H1 (cell line): ENCODE measurements around the gene AREG. TPM values are rescaled to one million over a fixed set of nuclear protein-coding genes. Genes with fewer than 3 reads are reported as not detected.

ENCODE experiments used
- CTCF ChIA-PET: fragments of 300-600 bp; sonication (Branson Sonifier 250); formaldehyde crosslinking; loops from one replicate; lab custom pipeline; 2021; ENCODE audit not compliant: partially characterized antibody; lab: Charles Lee
- POLR2A ChIA-PET: fragments of 300-600 bp; sonication (Branson Sonifier 250); formaldehyde crosslinking; loops from one replicate; lab custom pipeline; 2021; ENCODE audit warnings: inconsistent platforms; ENCODE audit not compliant: partially characterized antibody; lab: Charles Lee
- DNase-seq, 2 experiments: peaks; one replicate each; pipeline versions ENCODE4 v3.0.0 to v3.0.0-alpha.2; 2010 to 2022; ENCODE audit warnings: low spot score in 2 of 2, low read depth in 1 of 2, mixed read lengths in 1 of 2
- FAIRE-seq: peaks from 2 replicates; lab custom pipeline; 2011; peaks lifted over from hg19 to GRCh38; lab: Jason Lieb, UNC
- H2AFZ ChIP-seq: 2 replicates; pipeline ENCODE4 v1.8.1; 2012; ENCODE audit warnings: low read length, inconsistent platforms
- H2AK5ac ChIP-seq: 2 replicates; pipeline ENCODE4 v1.6.1; 2013; ENCODE audit warnings: low read depth, low read length
- H2BK120ac ChIP-seq: replicated peaks from 2 replicates; pipeline ENCODE3; 2013; ENCODE audit warnings: low read depth, low read length, inconsistent platforms
- H2BK12ac ChIP-seq: 2 replicates; pipeline ENCODE4 v1.6.1; 2013; ENCODE audit warnings: low read depth, low read length
- H2BK15ac ChIP-seq: 2 replicates; pipeline ENCODE4 v1.6.1; 2013; ENCODE audit warnings: low read length
- H2BK20ac ChIP-seq: 2 replicates; pipeline ENCODE4 v1.6.1; 2013; ENCODE audit warnings: low read length
- H2BK5ac ChIP-seq: 2 replicates; pipeline ENCODE4 v1.6.1; 2013; ENCODE audit warnings: low read depth, low read length
- H3K14ac ChIP-seq: 2 replicates; pipeline ENCODE4 v1.6.1; 2013; ENCODE audit warnings: inconsistent platforms; ENCODE audit not compliant: insufficient read length
- H3K18ac ChIP-seq: 2 replicates; pipeline ENCODE4 v1.6.1; 2013; ENCODE audit warnings: low read length; ENCODE audit errors: extremely low read depth
- H3K23ac ChIP-seq: 2 replicates; pipeline ENCODE4 v1.6.1; 2013; ENCODE audit warnings: inconsistent platforms; ENCODE audit not compliant: insufficient read length
- H3K23me2 ChIP-seq: 2 replicates; pipeline ENCODE4 v1.6.1; 2013; ENCODE audit warnings: low read depth, low read length
- H3K27ac ChIP-seq: 2 replicates; pipeline ENCODE4 v1.6.1; 2011; ENCODE audit warnings: low read depth, low read length, inconsistent platforms
- H3K27me3 ChIP-seq, 4 experiments: replicated peaks in 1 of 4; 1 replicate in 1 of 4; 2 replicates in 3 of 4; pipeline versions ENCODE4 v1.6.1 to v1.8.1; 2011 to 2013; ENCODE audit warnings: low read length in 3 of 4, mild to moderate bottlenecking in 3 of 4, inconsistent platforms in 2 of 4, mixed read lengths in 2 of 4, moderate library complexity in 1 of 4; ENCODE audit not compliant: control insufficient read depth in 3 of 4, insufficient read depth in 3 of 4; ENCODE audit errors: extremely low read depth in 1 of 4
- H3K36me3 ChIP-seq, 4 experiments: 2 replicates each; pipeline versions ENCODE4 v1.6.1 to v1.8.1; 2011 to 2013; ENCODE audit warnings: mild to moderate bottlenecking in 4 of 4, low read length in 3 of 4, moderate library complexity in 2 of 4, control low read depth in 1 of 4, inconsistent platforms in 1 of 4; ENCODE audit not compliant: insufficient read depth in 4 of 4, control insufficient read depth in 2 of 4
- H3K4ac ChIP-seq: replicated peaks from 2 replicates; pipeline ENCODE3; 2013; ENCODE audit warnings: low read length, low read depth, mixed read lengths, inconsistent platforms; ENCODE audit not compliant: insufficient read length
- H3K4me1 ChIP-seq, 4 experiments: replicated peaks in 1 of 4; 1 replicate in 1 of 4; 2 replicates in 3 of 4; pipeline versions ENCODE4 v1.6.1 to v1.8.1; 2011 to 2013; ENCODE audit warnings: low read length in 3 of 4, inconsistent platforms in 2 of 4, mixed read lengths in 1 of 4; ENCODE audit not compliant: insufficient read depth in 4 of 4, control insufficient read depth in 3 of 4
- H3K4me2 ChIP-seq, 2 experiments: 2 replicates each; pipeline versions ENCODE4 v1.6.1 to v1.8.1; 2011 to 2013; ENCODE audit warnings: low read depth in 2 of 2, low read length in 2 of 2, control low read depth in 1 of 2, inconsistent platforms in 1 of 2, mild to moderate bottlenecking in 1 of 2; ENCODE audit not compliant: insufficient read depth in 1 of 2
- H3K4me3 ChIP-seq, 4 experiments: fragments of 200-600, 300-600 bp in 1 of 4; sonication (generic), shearing (Covaris generic), sonication (Bioruptor Twin) in 1 of 4; 2 replicates each; pipeline versions ENCODE4 v1.5.1 to v1.8.1; 2011 to 2016; ENCODE audit warnings: low read length in 4 of 4, low read depth in 3 of 4, control low read depth in 2 of 4, inconsistent platforms in 2 of 4, mild to moderate bottlenecking in 2 of 4, mixed read lengths in 1 of 4, moderate library complexity in 1 of 4; ENCODE audit not compliant: insufficient read depth in 2 of 4; ENCODE audit errors: extremely low read depth in 1 of 4
- H3K56ac ChIP-seq: replicated peaks from 2 replicates; pipeline ENCODE3; 2013; ENCODE audit warnings: low read depth, mild to moderate bottlenecking, mixed read lengths, low read length, inconsistent platforms; ENCODE audit not compliant: insufficient read length
- H3K79me1 ChIP-seq: 2 replicates; pipeline ENCODE4 v1.6.1; 2013; ENCODE audit warnings: low read depth, low read length, control low read depth
- H3K79me2 ChIP-seq, 2 experiments: 2 replicates each; pipeline versions ENCODE4 v1.6.1 to v1.8.1; 2012 to 2013; ENCODE audit warnings: low read length in 2 of 2, mild to moderate bottlenecking in 2 of 2, inconsistent platforms in 1 of 2; ENCODE audit not compliant: insufficient read depth in 2 of 2, control insufficient read depth in 1 of 2
- H3K9ac ChIP-seq, 4 experiments: replicated peaks in 1 of 4; 1 replicate in 1 of 4; 2 replicates in 3 of 4; pipeline versions ENCODE4 v1.6.1 to v1.8.1; 2011 to 2013; ENCODE audit warnings: low read depth in 3 of 4, low read length in 3 of 4, control low read depth in 2 of 4, mild to moderate bottlenecking in 2 of 4, moderate library complexity in 2 of 4, inconsistent platforms in 1 of 4; ENCODE audit errors: extremely low read depth in 1 of 4
- H3K9me3 ChIP-seq, 2 experiments: 2 replicates each; pipeline versions ENCODE4 v1.6.1 to v1.8.1; 2012 to 2013; ENCODE audit warnings: mild to moderate bottlenecking in 2 of 2, moderate library complexity in 2 of 2, control low read depth in 1 of 2, inconsistent platforms in 1 of 2, low read depth in 1 of 2, low read length in 1 of 2, mixed read lengths in 1 of 2; ENCODE audit not compliant: insufficient read depth in 2 of 2
- H4K20me1 ChIP-seq, 2 experiments: replicated peaks in 1 of 2; 2 replicates each; pipeline versions ENCODE3 to v1.8.1; 2011 to 2013; ENCODE audit warnings: inconsistent platforms in 2 of 2, low read length in 2 of 2, mild to moderate bottlenecking in 1 of 2; ENCODE audit not compliant: insufficient read depth in 2 of 2, control insufficient read depth in 1 of 2
- H4K5ac ChIP-seq: 2 replicates; pipeline ENCODE4 v1.6.1; 2013; ENCODE audit warnings: low read length, low read depth, mixed read lengths, inconsistent platforms; ENCODE audit not compliant: insufficient read length
- H4K8ac ChIP-seq: 2 replicates; pipeline ENCODE4 v1.8.0; 2013; ENCODE audit warnings: mild to moderate bottlenecking, moderate library complexity, low read length, inconsistent platforms; ENCODE audit not compliant: insufficient read depth; ENCODE audit errors: extremely low read depth
- H4K91ac ChIP-seq: replicated peaks from 2 replicates; pipeline ENCODE3; 2013; ENCODE audit warnings: low read length, mixed read lengths, inconsistent platforms; ENCODE audit not compliant: insufficient read length
- BACH1 ChIP-seq: IDR thresholded peaks from 2 replicates; pipeline ENCODE4 v1.6.1; 2012; ENCODE audit warnings: low read length, improper control_type of control experiment
- EGR1 ChIP-seq: IDR thresholded peaks from 2 replicates; pipeline ENCODE4 v1.6.1; 2011; ENCODE audit warnings: low read depth, low read length, borderline replicate concordance
- HDAC6 ChIP-seq: IDR thresholded peaks from one replicate; pipeline ENCODE4 v1.7.1; 2012; ENCODE audit warnings: low read depth, mild to moderate bottlenecking, inconsistent platforms, low read length, moderate library complexity
- SIN3A ChIP-seq, 2 experiments: IDR thresholded peaks in 1 of 2; conservative IDR thresholded peaks in 1 of 2; 2 replicates each; pipeline ENCODE4 v1.6.1; 2011 to 2012; ENCODE audit warnings: low read length in 2 of 2, improper control_type of control experiment in 1 of 2, low read depth in 1 of 2, mild to moderate bottlenecking in 1 of 2
- SIRT6 ChIP-seq: IDR thresholded peaks from one replicate; pipeline ENCODE4 v1.7.1; 2012; ENCODE audit warnings: low read length, inconsistent platforms
- YY1 ChIP-seq: IDR thresholded peaks from 2 replicates; pipeline ENCODE4 v1.6.1; 2011; ENCODE audit warnings: low read depth, mild to moderate bottlenecking, low read length
- WGBS, 2 experiments: shearing (Covaris generic) in 1 of 2; methylation state at CpG; one replicate each; pipeline versions ENCODE4 v1.1.6 to v1.1.7; 2013 to 2015; ENCODE audit warnings: low lambda C conversion rate in 2 of 2, mixed read lengths in 2 of 2, inconsistent platforms in 1 of 2, low coverage in 1 of 2, missing lambda C conversion rate in 1 of 2; ENCODE audit not compliant: insufficient replicate concordance in 2 of 2, insufficient coverage in 1 of 2, insufficient read length in 1 of 2; ENCODE audit errors: extremely low coverage in 1 of 2, missing lambda C conversion rate in 1 of 2; 5-methylcytosine and 5-hydroxymethylcytosine counted together
- polyA plus RNA-seq, 7 experiments: library from polyadenylated mRNA; depleted of rRNA in 3 of 7; stranded (reverse) in 5 of 7; unstranded in 2 of 7; fragments of >200 nt in 5 of 7; fragments of 200-250 nt in 2 of 7; gene quantifications; 1 replicate in 5 of 7; 2 replicates in 1 of 7; 4 replicates in 1 of 7; pipeline versions ENCODE4 v1.2.1 to v1.2.3, GENCODE V29; 2011 to 2013; ENCODE audit warnings: missing spikeins in 2 of 7, mixed read lengths in 2 of 7
- total RNA-seq: library from RNA; stranded (reverse); fragmentation: NEBNext Ultra II Directional; extraction: Animal tissue kit (Norgen Biotek cat#: 25700); gene quantifications from 2 replicates; pipeline ENCODE4 v1.2.1, GENCODE V29; 2021
- TF ChIP-seq, protein P1 (sequence below): IDR thresholded peaks from 2 replicates; pipeline ENCODE4 v1.6.1; 2011; ENCODE audit warnings: low read length, improper control_type of control experiment

AREG gene
- total and polyA plus RNA-seq, 2 of the 8 experiments (the other 6 are each of a cell fraction or from before 2014, with no cell fraction given): not detected

- no peak for DNase-seq
- H3K36me3 ChIP-seq: no peaks in the 10 kb centered on the region
- no peak for FAIRE-seq
- H2BK120ac ChIP-seq: no peak overlapping the region
- no peak overlapping the region for H2BK20ac ChIP-seq
- H2AFZ ChIP-seq: no peak overlapping the region
- H3K9me3 ChIP-seq: no peaks in the 10 kb centered on the region
- no peak overlapping the region for H3K23ac ChIP-seq
- H3K9ac ChIP-seq: no peak overlapping the region
- H3K4me3 ChIP-seq: no peak overlapping the region
- H3K79me2 ChIP-seq: no peaks in the 10 kb centered on the region
- no peak overlapping the region for H4K5ac ChIP-seq
- no peak overlapping the region for H3K14ac ChIP-seq
- H3K27me3 ChIP-seq: no peaks in the 10 kb centered on the region
- H3K23me2 ChIP-seq: no peaks in the 10 kb centered on the region
- no peaks in the 10 kb centered on the region for H4K20me1 ChIP-seq
- H3K4me1 ChIP-seq: no peaks in the 10 kb centered on the region
- no peak overlapping the region for H4K8ac ChIP-seq
- TF ChIP-seq, protein P1, sequence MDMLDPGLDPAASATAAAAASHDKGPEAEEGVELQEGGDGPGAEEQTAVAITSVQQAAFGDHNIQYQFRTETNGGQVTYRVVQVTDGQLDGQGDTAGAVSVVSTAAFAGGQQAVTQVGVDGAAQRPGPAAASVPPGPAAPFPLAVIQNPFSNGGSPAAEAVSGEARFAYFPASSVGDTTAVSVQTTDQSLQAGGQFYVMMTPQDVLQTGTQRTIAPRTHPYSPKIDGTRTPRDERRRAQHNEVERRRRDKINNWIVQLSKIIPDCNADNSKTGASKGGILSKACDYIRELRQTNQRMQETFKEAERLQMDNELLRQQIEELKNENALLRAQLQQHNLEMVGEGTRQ: no peak
- TF ChIP-seq EGR1: no peak
- no peak for TF ChIP-seq SIN3A (conservative IDR thresholded peaks at IDR 0.05 in 1 of 2, IDR thresholded peaks at IDR 0.05 in 1 of 2; ENCODE audit: low read depth in 1 of 2, low read length in 2 of 2)
- no peak for TF ChIP-seq YY1
- no peak for TF ChIP-seq HDAC6
- TF ChIP-seq BACH1: no peak
- no peak for TF ChIP-seq SIRT6
- no peak overlapping the region for H2AK5ac ChIP-seq
- H3K79me1 ChIP-seq: no peaks in the 10 kb centered on the region
- POLR2A ChIA-PET: no interaction called here
- no peak overlapping the region for H4K91ac ChIP-seq
- no peak overlapping the region for H3K4me2 ChIP-seq
- no peak overlapping the region for H3K18ac ChIP-seq
- WGBS, 2 experiments: 88% methylated on average over 1 of the region's 1 CpG; no CpG with 5 or more reads in 1 of the 2 experiments
- H3K27ac ChIP-seq: no peak overlapping the region
- no peak overlapping the region for H2BK12ac ChIP-seq
- CTCF ChIA-PET: no interaction called here
- no peak overlapping the region for H3K56ac ChIP-seq
- no peak overlapping the region for H2BK5ac ChIP-seq
- no peak overlapping the region for H3K4ac ChIP-seq
- no peak overlapping the region for H2BK15ac ChIP-seq
These were observed 42.8 kb downstream of the AREG start for GRCh38 chr4:74487771-74488170.
